Upper lobe of left lung (tissue), 6 donors: ENCODE measurements around the gene SGIP1. TPM values are rescaled to one million over a fixed set of nuclear protein-coding genes. Genes with fewer than 3 reads are reported as not detected.
"Not testable (repeated sequence)": the region's sequence is repeated elsewhere in the genome, so short reads cannot be mapped to it uniquely, and the experiment has no call there.

Source experiments
- ATAC-seq, 2 donors: fragments of 200-7000 bp; cut with Tn5 transposase; one replicate each; pipeline ENCODE4 v1.9.1; 2022; ENCODE audit warnings: mild to moderate bottlenecking in 2 of 2, moderate library complexity in 2 of 2; ENCODE audit not compliant: low FRiP score in 2 of 2
- DNase-seq, 2 donors: peaks; one replicate each; pipeline ENCODE4 v3.0.0-alpha.2; 2019 to 2020
- H3K27ac ChIP-seq, 4 donors: fragments of 200-600 bp; sonication (generic); one replicate each; pipeline ENCODE4 v1.5.1; 2016 to 2019
- H3K27me3 ChIP-seq, 4 donors: fragments of 200-600 bp; sonication (generic); one replicate each; pipeline ENCODE4 v1.5.1; 2017 to 2019
- H3K36me3 ChIP-seq, 4 donors: fragments of 200-600 bp; sonication (generic); one replicate each; pipeline ENCODE4 v1.5.1; 2016 to 2019
- H3K4me1 ChIP-seq, 4 donors: fragments of 200-600 bp; sonication (generic); one replicate each; pipeline ENCODE4 v1.5.1; 2018 to 2019
- H3K4me3 ChIP-seq, 4 donors: fragments of 200-600 bp; sonication (generic); one replicate each; pipeline ENCODE4 v1.5.1; 2017 to 2019; ENCODE audit warnings: mild to moderate bottlenecking in 2 of 4, moderate library complexity in 1 of 4
- H3K9me3 ChIP-seq, 4 donors: fragments of 200-600 bp; sonication (generic); one replicate each; pipeline ENCODE4 v1.5.1; 2018 to 2019
- CTCF ChIP-seq, 6 experiments: fragments of 450-650 bp in 4 of 6; fragments of 200-600 bp in 2 of 6; sonication (generic) in 2 of 6; IDR thresholded peaks; one replicate each; pipeline ENCODE4 v1.5.1; 2016 to 2019; ENCODE audit warnings: antibody characterized with exemption in 6 of 6
- EP300 ChIP-seq, 4 donors: sonication (generic); formaldehyde crosslinking; IDR thresholded peaks; one replicate each; pipeline ENCODE4 v1.5.1; 2017; ENCODE audit warnings: antibody characterized with exemption in 4 of 4, control low read depth in 2 of 4
- POLR2A ChIP-seq, 4 donors: fragments of 450-650 bp; IDR thresholded peaks; one replicate each; pipeline ENCODE4 v1.5.1; 2016 to 2017; ENCODE audit warnings: antibody characterized with exemption in 4 of 4, mild to moderate bottlenecking in 2 of 4
- POLR2AphosphoS5 ChIP-seq, 2 donors: sonication (generic); formaldehyde crosslinking; IDR thresholded peaks; one replicate each; pipeline ENCODE4 v1.5.1; 2017; ENCODE audit warnings: antibody characterized with exemption in 2 of 2
- WGBS, 2 donors: methylation state at CpG; one replicate each; pipeline ENCODE4 v1.1.5; 2017 to 2018; 5-methylcytosine and 5-hydroxymethylcytosine counted together
- small RNA-seq, 4 donors: library from RNA; depleted of rRNA; stranded (forward); fragments of <200 nt; gene quantifications; one replicate each; pipeline ENCODE3, GENCODE V24; 2016
- total RNA-seq, 6 donors: library from RNA; depleted of rRNA in 4 of 6; stranded (reverse); fragments of >200 nt in 4 of 6; gene quantifications; one replicate each; pipeline versions ENCODE4 v1.1.0 to v1.2.1, GENCODE V29; 2016 to 2021
- donor health status: DM: no; HTN: no; CAD: no; lungs with moderate emphysema.
- donor health status: DM: no; HTN: yes; CAD: no; lungs with severe emphysema.

The SGIP1 gene
- total RNA-seq, 6 donors from 2014 or later, result 5.8 to 29.3 (median 10.0) TPM

GRCh38 chr1:66787641-66788040 lies 253.7 kb downstream of the SGIP1 start:
- Histone ChIP-seq H3K36me3 (no peaks in the 10 kb centered on the region), H3K4me1 (no peaks in the 10 kb centered on the region), H3K4me3 (no peak overlapping the region), H3K27ac (no peak overlapping the region), H3K9me3 (no peaks in the 10 kb centered on the region), H3K27me3 (no peaks in the 10 kb centered on the region)
- TF ChIP-seq POLR2AphosphoS5 (IDR thresholded peaks at IDR 0.05), result no peak
- TF ChIP-seq EP300 (IDR thresholded peaks at IDR 0.05), result no peak
- TF ChIP-seq CTCF (IDR thresholded peaks at IDR 0.05), result no peak
- TF ChIP-seq POLR2A (IDR thresholded peaks at IDR 0.05), result no peak
- no peak for DNase-seq
- no peak for ATAC-seq
- 87 to 88% methylated on average over 4 of the region's 4 CpGs for WGBS, 2 donors

- Histone ChIP-seq H3K4me1 (no peaks in the 10 kb centered on the region), H3K27me3 (no peaks in the 10 kb centered on the region), H3K27ac (no peak overlapping the region), H3K9me3 (no peaks in the 10 kb centered on the region), H3K36me3 (no peaks in the 10 kb centered on the region), H3K4me3 (no peak overlapping the region)
- no peak for ATAC-seq
- 62 to 71% methylated on average over 6 of the region's 6 CpGs for WGBS, 2 donors
- DNase-seq, result no peak
- TF ChIP-seq POLR2AphosphoS5 (IDR thresholded peaks at IDR 0.05) (no peak), POLR2A (IDR thresholded peaks at IDR 0.05) (no peak), EP300 (IDR thresholded peaks at IDR 0.05) (no peak), CTCF (IDR thresholded peaks at IDR 0.05) (no peak)
Observed at GRCh38 chr1:66788231-66788939, 254.4 kb downstream of the SGIP1 start.

- 89 to 92% methylated on average over 5 of the region's 5 CpGs for WGBS, 2 donors
- Histone ChIP-seq H3K36me3 (no peaks in the 10 kb centered on the region), H3K9me3 (no peaks in the 10 kb centered on the region), H3K4me1 (no peaks in the 10 kb centered on the region), H3K4me3 (no peak overlapping the region), H3K27ac (no peak overlapping the region), H3K27me3 (no peaks in the 10 kb centered on the region)
- DNase-seq (no peak), ATAC-seq (no peak)
- TF ChIP-seq POLR2AphosphoS5 (IDR thresholded peaks at IDR 0.05) (no peak), CTCF (IDR thresholded peaks at IDR 0.05) (no peak), EP300 (IDR thresholded peaks at IDR 0.05) (no peak), POLR2A (IDR thresholded peaks at IDR 0.05) (no peak)
Observed at GRCh38 chr1:66791621-66792610, 258.0 kb downstream of the SGIP1 start.

GRCh38 chr1:66795839-66796238 lies 261.9 kb downstream of the SGIP1 start:
- not testable (repeated sequence) for H3K36me3 ChIP-seq, H3K27ac ChIP-seq, H3K4me1 ChIP-seq, ATAC-seq, H3K9me3 ChIP-seq, H3K27me3 ChIP-seq, H3K4me3 ChIP-seq, DNase-seq
- 88 to 100% methylated on average over 2 of the region's 2 CpGs for WGBS, 2 donors

Small RNA genes lying within 50 kb of the gene (small RNA-seq; reads per million reads assigned to genes)
- 0 to 0.33 (median 0.13) reads per million in 4 donors for gene MIR3117

Other genes starting within 250 kb of the SGIP1 start
- gene DYNLT5, start 218.3 kb downstream of the SGIP1 start, total RNA-seq, result 10 to 100 TPM in 2 of 6 donors, 1 to 10 TPM in 3, under 1 TPM in 1; 0.40 to 33.9 (median 5.5) TPM